Measurements from ENCODE around the gene C18orf63. TPM values are rescaled to one million over a fixed set of nuclear protein-coding genes. Genes with fewer than 3 reads are reported as not detected.

Gene C18orf63
- polyA plus RNA-seq, 1 donor from 2014 or later: not detected

DNA sequence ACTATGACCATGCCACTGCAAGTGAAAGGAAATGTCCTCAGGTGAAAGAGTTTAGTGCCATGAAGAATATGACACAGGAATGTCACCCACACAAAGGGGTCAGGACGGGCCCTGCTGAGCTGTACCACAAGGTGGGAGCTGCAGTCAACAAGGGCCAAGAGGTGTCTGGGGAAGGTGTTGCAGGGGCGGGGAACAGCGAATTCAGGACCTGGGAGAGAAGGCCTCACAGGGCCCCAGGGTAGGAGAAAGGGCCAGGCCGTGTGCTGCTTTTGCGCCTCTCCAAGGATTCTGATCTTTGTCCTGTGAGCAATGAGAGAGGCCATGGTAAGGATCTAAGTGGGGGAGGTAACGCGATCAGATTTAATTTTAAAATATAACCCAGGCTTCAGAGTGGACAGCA, 47.5 kb upstream of the C18orf63 start:
- H3K27ac ChIP-seq (ENCODE audit: low read length): no peak overlapping the region
- H4K20me1 ChIP-seq (ENCODE audit: insufficient read depth): no peaks in the 10 kb centered on the region
- no peaks in the 10 kb centered on the region for H3K36me3 ChIP-seq (ENCODE audit: insufficient read depth, low read length)
- no peaks in the 10 kb centered on the region for H3F3A ChIP-seq (ENCODE audit: insufficient read depth, low read length, poor library complexity, severe bottlenecking)
- no peaks in the 10 kb centered on the region for H3K9me2 ChIP-seq (ENCODE audit: insufficient read depth, low read length)
- no peak overlapping the region for H3K4me2 ChIP-seq (ENCODE audit: low read length)
- no peak overlapping the region for H3K4me3 ChIP-seq (ENCODE audit: low read length)
- H2AFZ ChIP-seq (ENCODE audit: low read depth, low read length): no peak overlapping the region
- TF ChIP-seq, protein P1, sequence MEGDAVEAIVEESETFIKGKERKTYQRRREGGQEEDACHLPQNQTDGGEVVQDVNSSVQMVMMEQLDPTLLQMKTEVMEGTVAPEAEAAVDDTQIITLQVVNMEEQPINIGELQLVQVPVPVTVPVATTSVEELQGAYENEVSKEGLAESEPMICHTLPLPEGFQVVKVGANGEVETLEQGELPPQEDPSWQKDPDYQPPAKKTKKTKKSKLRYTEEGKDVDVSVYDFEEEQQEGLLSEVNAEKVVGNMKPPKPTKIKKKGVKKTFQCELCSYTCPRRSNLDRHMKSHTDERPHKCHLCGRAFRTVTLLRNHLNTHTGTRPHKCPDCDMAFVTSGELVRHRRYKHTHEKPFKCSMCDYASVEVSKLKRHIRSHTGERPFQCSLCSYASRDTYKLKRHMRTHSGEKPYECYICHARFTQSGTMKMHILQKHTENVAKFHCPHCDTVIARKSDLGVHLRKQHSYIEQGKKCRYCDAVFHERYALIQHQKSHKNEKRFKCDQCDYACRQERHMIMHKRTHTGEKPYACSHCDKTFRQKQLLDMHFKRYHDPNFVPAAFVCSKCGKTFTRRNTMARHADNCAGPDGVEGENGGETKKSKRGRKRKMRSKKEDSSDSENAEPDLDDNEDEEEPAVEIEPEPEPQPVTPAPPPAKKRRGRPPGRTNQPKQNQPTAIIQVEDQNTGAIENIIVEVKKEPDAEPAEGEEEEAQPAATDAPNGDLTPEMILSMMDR (IDR thresholded peaks at IDR 0.05; ENCODE audit: poor library complexity, severe bottlenecking): no peak
- no peaks in the 10 kb centered on the region for H3K79me2 ChIP-seq (replicated peaks; ENCODE audit: insufficient read depth, low read length)
- H3K9ac ChIP-seq (ENCODE audit: low read length): no peak overlapping the region
- no peaks in the 10 kb centered on the region for H3K9me3 ChIP-seq (ENCODE audit: low read length)
- H3K27me3 ChIP-seq (ENCODE audit: insufficient read depth, low read depth, low read length): no peaks in the 10 kb centered on the region

DNA sequence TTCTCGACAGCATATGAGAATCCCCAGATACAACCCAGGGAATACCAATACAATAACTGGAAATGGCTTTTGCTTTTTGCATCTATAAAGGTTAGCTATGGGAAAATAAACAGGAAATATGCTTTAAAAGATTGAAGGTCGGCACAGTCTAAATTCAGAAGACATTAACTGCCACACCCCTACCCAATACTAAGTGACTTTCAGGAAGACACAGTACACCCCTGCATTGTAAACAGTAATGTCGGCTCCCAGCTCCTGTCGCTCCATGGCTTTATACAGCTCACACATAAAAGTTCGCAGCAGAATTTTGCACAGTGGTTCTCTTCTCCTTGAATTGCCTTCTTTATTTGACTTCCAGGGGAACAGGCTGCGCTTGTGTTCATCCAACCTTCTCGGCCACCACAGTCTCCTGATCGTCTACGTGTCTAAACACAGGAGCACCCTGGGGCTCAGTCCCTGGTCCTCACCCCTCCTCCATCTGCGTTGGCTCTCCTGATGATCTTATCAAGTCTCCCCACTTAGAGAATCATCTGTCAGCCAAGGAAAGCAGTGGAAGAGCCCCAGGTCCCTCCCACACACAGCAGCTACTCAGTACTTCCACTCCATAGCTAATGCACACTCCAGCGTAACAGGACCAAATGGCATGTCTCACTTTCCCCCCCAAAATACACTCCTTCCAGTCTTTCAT, 46.6 kb upstream of the C18orf63 start:
- no peak overlapping the region for H3K9ac ChIP-seq (ENCODE audit: low read length)
- H4K20me1 ChIP-seq (ENCODE audit: insufficient read depth): no peaks in the 10 kb centered on the region
- no peak overlapping the region for H3K4me3 ChIP-seq (ENCODE audit: low read length)
- H3K9me2 ChIP-seq (ENCODE audit: insufficient read depth, low read length): no peaks in the 10 kb centered on the region
- no peaks in the 10 kb centered on the region for H3K79me2 ChIP-seq (replicated peaks; ENCODE audit: insufficient read depth, low read length)
- H3K36me3 ChIP-seq (ENCODE audit: insufficient read depth, low read length): no peaks in the 10 kb centered on the region
- no peaks in the 10 kb centered on the region for H3K27me3 ChIP-seq (ENCODE audit: insufficient read depth, low read depth, low read length)
- H3F3A ChIP-seq (ENCODE audit: insufficient read depth, low read length, poor library complexity, severe bottlenecking): no peaks in the 10 kb centered on the region
- no peak overlapping the region for H3K4me2 ChIP-seq (ENCODE audit: low read length)
- no peaks in the 10 kb centered on the region for H3K9me3 ChIP-seq (ENCODE audit: low read length)
- H2AFZ ChIP-seq (ENCODE audit: low read depth, low read length): no peak overlapping the region
- H3K27ac ChIP-seq (ENCODE audit: low read length): no peak overlapping the region
- TF ChIP-seq MXI1 (conservative IDR thresholded peaks at IDR 0.05; ENCODE audit: poor library complexity, severe bottlenecking) (no peak), POLR2AphosphoS5 (IDR thresholded peaks at IDR 0.05) (no peak), EZH2 (IDR thresholded peaks at IDR 0.05; ENCODE audit: borderline replicate concordance, insufficient read depth, low read length, poor library complexity, severe bottlenecking) (no peak), TAF1 (IDR thresholded peaks at IDR 0.05; ENCODE audit: low read depth) (no peak), EP300 (conservative IDR thresholded peaks at IDR 0.05; ENCODE audit: poor library complexity, severe bottlenecking) (no peak), RAD21 (conservative IDR thresholded peaks at IDR 0.05) (no peak)
- TF ChIP-seq, protein P2, sequence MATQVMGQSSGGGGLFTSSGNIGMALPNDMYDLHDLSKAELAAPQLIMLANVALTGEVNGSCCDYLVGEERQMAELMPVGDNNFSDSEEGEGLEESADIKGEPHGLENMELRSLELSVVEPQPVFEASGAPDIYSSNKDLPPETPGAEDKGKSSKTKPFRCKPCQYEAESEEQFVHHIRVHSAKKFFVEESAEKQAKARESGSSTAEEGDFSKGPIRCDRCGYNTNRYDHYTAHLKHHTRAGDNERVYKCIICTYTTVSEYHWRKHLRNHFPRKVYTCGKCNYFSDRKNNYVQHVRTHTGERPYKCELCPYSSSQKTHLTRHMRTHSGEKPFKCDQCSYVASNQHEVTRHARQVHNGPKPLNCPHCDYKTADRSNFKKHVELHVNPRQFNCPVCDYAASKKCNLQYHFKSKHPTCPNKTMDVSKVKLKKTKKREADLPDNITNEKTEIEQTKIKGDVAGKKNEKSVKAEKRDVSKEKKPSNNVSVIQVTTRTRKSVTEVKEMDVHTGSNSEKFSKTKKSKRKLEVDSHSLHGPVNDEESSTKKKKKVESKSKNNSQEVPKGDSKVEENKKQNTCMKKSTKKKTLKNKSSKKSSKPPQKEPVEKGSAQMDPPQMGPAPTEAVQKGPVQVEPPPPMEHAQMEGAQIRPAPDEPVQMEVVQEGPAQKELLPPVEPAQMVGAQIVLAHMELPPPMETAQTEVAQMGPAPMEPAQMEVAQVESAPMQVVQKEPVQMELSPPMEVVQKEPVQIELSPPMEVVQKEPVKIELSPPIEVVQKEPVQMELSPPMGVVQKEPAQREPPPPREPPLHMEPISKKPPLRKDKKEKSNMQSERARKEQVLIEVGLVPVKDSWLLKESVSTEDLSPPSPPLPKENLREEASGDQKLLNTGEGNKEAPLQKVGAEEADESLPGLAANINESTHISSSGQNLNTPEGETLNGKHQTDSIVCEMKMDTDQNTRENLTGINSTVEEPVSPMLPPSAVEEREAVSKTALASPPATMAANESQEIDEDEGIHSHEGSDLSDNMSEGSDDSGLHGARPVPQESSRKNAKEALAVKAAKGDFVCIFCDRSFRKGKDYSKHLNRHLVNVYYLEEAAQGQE (IDR thresholded peaks at IDR 0.05; ENCODE audit: borderline replicate concordance): no peak

DNA sequence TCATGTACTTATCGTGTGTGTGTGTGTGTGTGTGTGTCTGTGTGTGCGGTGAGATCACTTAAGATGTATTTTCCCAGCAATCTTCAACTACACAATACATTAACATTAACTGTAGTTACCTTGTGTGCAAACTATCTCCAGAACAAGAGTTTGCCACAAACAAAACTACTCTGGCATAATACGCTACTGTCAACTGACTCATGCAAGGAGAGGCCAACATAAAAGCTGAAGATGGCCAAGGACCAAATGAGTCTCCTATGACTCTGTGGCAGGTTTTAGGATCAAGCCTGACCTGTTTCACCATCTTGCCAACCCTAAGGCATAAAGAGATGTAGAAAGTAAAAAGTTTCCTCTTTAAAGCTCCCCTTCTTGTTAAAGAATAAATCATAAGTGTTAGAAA, 44.0 kb upstream of the C18orf63 start:
- Histone ChIP-seq H3K9ac (ENCODE audit: low read length) (no peak overlapping the region), H3K27ac (ENCODE audit: low read length) (no peak overlapping the region), H3K36me3 (ENCODE audit: insufficient read depth, low read length) (no peaks in the 10 kb centered on the region), H3K9me2 (ENCODE audit: insufficient read depth, low read length) (no peaks in the 10 kb centered on the region), H3K9me3 (ENCODE audit: low read length) (no peaks in the 10 kb centered on the region), H4K20me1 (ENCODE audit: insufficient read depth) (no peaks in the 10 kb centered on the region), H2AFZ (ENCODE audit: low read depth, low read length) (no peak overlapping the region), H3K4me3 (ENCODE audit: low read length) (no peak overlapping the region), H3K79me2 (replicated peaks; ENCODE audit: insufficient read depth, low read length) (no peaks in the 10 kb centered on the region), H3F3A (ENCODE audit: insufficient read depth, low read length, poor library complexity, severe bottlenecking) (no peaks in the 10 kb centered on the region), H3K4me2 (ENCODE audit: low read length) (no peak overlapping the region), H3K27me3 (ENCODE audit: insufficient read depth, low read depth, low read length) (no peaks in the 10 kb centered on the region)
- TF ChIP-seq TAF1 (IDR thresholded peaks at IDR 0.05; ENCODE audit: low read depth) (no peak), MXI1 (conservative IDR thresholded peaks at IDR 0.05; ENCODE audit: poor library complexity, severe bottlenecking) (no peak), EP300 (conservative IDR thresholded peaks at IDR 0.05; ENCODE audit: poor library complexity, severe bottlenecking) (no peak), SMC3 (conservative IDR thresholded peaks at IDR 0.05; ENCODE audit: poor library complexity) (no peak), POLR2AphosphoS5 (IDR thresholded peaks at IDR 0.05) (no peak), EZH2 (IDR thresholded peaks at IDR 0.05; ENCODE audit: borderline replicate concordance, insufficient read depth, low read length, poor library complexity, severe bottlenecking) (no peak)
- TF ChIP-seq, protein P2 (IDR thresholded peaks at IDR 0.05; ENCODE audit: borderline replicate concordance): no peak
- TF ChIP-seq, protein P1 (IDR thresholded peaks at IDR 0.05; ENCODE audit: poor library complexity, severe bottlenecking): no peak

Measured in neural cell (in vitro differentiated cells).